H1 (cell line): ENCODE data around the gene GLUL. TPM values are rescaled to one million over a fixed set of nuclear protein-coding genes. Genes with fewer than 3 reads are reported as not detected.

ENCODE experiments used
- CTCF ChIA-PET: fragments of 300-600 bp; sonication (Branson Sonifier 250); formaldehyde crosslinking; loops from one replicate; lab custom pipeline; 2021; ENCODE audit not compliant: partially characterized antibody; lab: Charles Lee
- POLR2A ChIA-PET: fragments of 300-600 bp; sonication (Branson Sonifier 250); formaldehyde crosslinking; loops from one replicate; lab custom pipeline; 2021; ENCODE audit warnings: inconsistent platforms; ENCODE audit not compliant: partially characterized antibody; lab: Charles Lee
- DNase-seq, 2 experiments: peaks; one replicate each; pipeline versions ENCODE4 v3.0.0 to v3.0.0-alpha.2; 2010 to 2022; ENCODE audit warnings: low spot score in 2 of 2, low read depth in 1 of 2, mixed read lengths in 1 of 2
- FAIRE-seq: peaks from 2 replicates; lab custom pipeline; 2011; peaks lifted over from hg19 to GRCh38; lab: Jason Lieb, UNC
- H2AFZ ChIP-seq: 2 replicates; pipeline ENCODE4 v1.8.1; 2012; ENCODE audit warnings: low read length, inconsistent platforms
- H2AK5ac ChIP-seq: 2 replicates; pipeline ENCODE4 v1.6.1; 2013; ENCODE audit warnings: low read depth, low read length
- H2BK120ac ChIP-seq: replicated peaks from 2 replicates; pipeline ENCODE3; 2013; ENCODE audit warnings: low read depth, low read length, inconsistent platforms
- H2BK12ac ChIP-seq: 2 replicates; pipeline ENCODE4 v1.6.1; 2013; ENCODE audit warnings: low read depth, low read length
- H2BK15ac ChIP-seq: 2 replicates; pipeline ENCODE4 v1.6.1; 2013; ENCODE audit warnings: low read length
- H2BK20ac ChIP-seq: 2 replicates; pipeline ENCODE4 v1.6.1; 2013; ENCODE audit warnings: low read length
- H2BK5ac ChIP-seq: 2 replicates; pipeline ENCODE4 v1.6.1; 2013; ENCODE audit warnings: low read depth, low read length
- H3K14ac ChIP-seq: 2 replicates; pipeline ENCODE4 v1.6.1; 2013; ENCODE audit warnings: inconsistent platforms; ENCODE audit not compliant: insufficient read length
- H3K18ac ChIP-seq: 2 replicates; pipeline ENCODE4 v1.6.1; 2013; ENCODE audit warnings: low read length; ENCODE audit errors: extremely low read depth
- H3K23ac ChIP-seq: 2 replicates; pipeline ENCODE4 v1.6.1; 2013; ENCODE audit warnings: inconsistent platforms; ENCODE audit not compliant: insufficient read length
- H3K23me2 ChIP-seq: 2 replicates; pipeline ENCODE4 v1.6.1; 2013; ENCODE audit warnings: low read depth, low read length
- H3K27ac ChIP-seq: 2 replicates; pipeline ENCODE4 v1.6.1; 2011; ENCODE audit warnings: low read depth, low read length, inconsistent platforms
- H3K27me3 ChIP-seq, 4 experiments: replicated peaks in 1 of 4; 1 replicate in 1 of 4; 2 replicates in 3 of 4; pipeline versions ENCODE4 v1.6.1 to v1.8.1; 2011 to 2013; ENCODE audit warnings: low read length in 3 of 4, mild to moderate bottlenecking in 3 of 4, inconsistent platforms in 2 of 4, mixed read lengths in 2 of 4, moderate library complexity in 1 of 4; ENCODE audit not compliant: control insufficient read depth in 3 of 4, insufficient read depth in 3 of 4; ENCODE audit errors: extremely low read depth in 1 of 4
- H3K36me3 ChIP-seq, 4 experiments: 2 replicates each; pipeline versions ENCODE4 v1.6.1 to v1.8.1; 2011 to 2013; ENCODE audit warnings: mild to moderate bottlenecking in 4 of 4, low read length in 3 of 4, moderate library complexity in 2 of 4, control low read depth in 1 of 4, inconsistent platforms in 1 of 4; ENCODE audit not compliant: insufficient read depth in 4 of 4, control insufficient read depth in 2 of 4
- H3K4ac ChIP-seq: replicated peaks from 2 replicates; pipeline ENCODE3; 2013; ENCODE audit warnings: low read length, low read depth, mixed read lengths, inconsistent platforms; ENCODE audit not compliant: insufficient read length
- H3K4me1 ChIP-seq, 4 experiments: replicated peaks in 1 of 4; 1 replicate in 1 of 4; 2 replicates in 3 of 4; pipeline versions ENCODE4 v1.6.1 to v1.8.1; 2011 to 2013; ENCODE audit warnings: low read length in 3 of 4, inconsistent platforms in 2 of 4, mixed read lengths in 1 of 4; ENCODE audit not compliant: insufficient read depth in 4 of 4, control insufficient read depth in 3 of 4
- H3K4me2 ChIP-seq, 2 experiments: 2 replicates each; pipeline versions ENCODE4 v1.6.1 to v1.8.1; 2011 to 2013; ENCODE audit warnings: low read depth in 2 of 2, low read length in 2 of 2, control low read depth in 1 of 2, inconsistent platforms in 1 of 2, mild to moderate bottlenecking in 1 of 2; ENCODE audit not compliant: insufficient read depth in 1 of 2
- H3K4me3 ChIP-seq, 4 experiments: fragments of 200-600, 300-600 bp in 1 of 4; sonication (generic), shearing (Covaris generic), sonication (Bioruptor Twin) in 1 of 4; 2 replicates each; pipeline versions ENCODE4 v1.5.1 to v1.8.1; 2011 to 2016; ENCODE audit warnings: low read length in 4 of 4, low read depth in 3 of 4, control low read depth in 2 of 4, inconsistent platforms in 2 of 4, mild to moderate bottlenecking in 2 of 4, mixed read lengths in 1 of 4, moderate library complexity in 1 of 4; ENCODE audit not compliant: insufficient read depth in 2 of 4; ENCODE audit errors: extremely low read depth in 1 of 4
- H3K56ac ChIP-seq: replicated peaks from 2 replicates; pipeline ENCODE3; 2013; ENCODE audit warnings: low read depth, mild to moderate bottlenecking, mixed read lengths, low read length, inconsistent platforms; ENCODE audit not compliant: insufficient read length
- H3K79me1 ChIP-seq: 2 replicates; pipeline ENCODE4 v1.6.1; 2013; ENCODE audit warnings: low read depth, low read length, control low read depth
- H3K79me2 ChIP-seq, 2 experiments: 2 replicates each; pipeline versions ENCODE4 v1.6.1 to v1.8.1; 2012 to 2013; ENCODE audit warnings: low read length in 2 of 2, mild to moderate bottlenecking in 2 of 2, inconsistent platforms in 1 of 2; ENCODE audit not compliant: insufficient read depth in 2 of 2, control insufficient read depth in 1 of 2
- H3K9ac ChIP-seq, 4 experiments: replicated peaks in 1 of 4; 1 replicate in 1 of 4; 2 replicates in 3 of 4; pipeline versions ENCODE4 v1.6.1 to v1.8.1; 2011 to 2013; ENCODE audit warnings: low read depth in 3 of 4, low read length in 3 of 4, control low read depth in 2 of 4, mild to moderate bottlenecking in 2 of 4, moderate library complexity in 2 of 4, inconsistent platforms in 1 of 4; ENCODE audit errors: extremely low read depth in 1 of 4
- H3K9me3 ChIP-seq, 2 experiments: 2 replicates each; pipeline versions ENCODE4 v1.6.1 to v1.8.1; 2012 to 2013; ENCODE audit warnings: mild to moderate bottlenecking in 2 of 2, moderate library complexity in 2 of 2, control low read depth in 1 of 2, inconsistent platforms in 1 of 2, low read depth in 1 of 2, low read length in 1 of 2, mixed read lengths in 1 of 2; ENCODE audit not compliant: insufficient read depth in 2 of 2
- H4K20me1 ChIP-seq, 2 experiments: replicated peaks in 1 of 2; 2 replicates each; pipeline versions ENCODE3 to v1.8.1; 2011 to 2013; ENCODE audit warnings: inconsistent platforms in 2 of 2, low read length in 2 of 2, mild to moderate bottlenecking in 1 of 2; ENCODE audit not compliant: insufficient read depth in 2 of 2, control insufficient read depth in 1 of 2
- H4K5ac ChIP-seq: 2 replicates; pipeline ENCODE4 v1.6.1; 2013; ENCODE audit warnings: low read length, low read depth, mixed read lengths, inconsistent platforms; ENCODE audit not compliant: insufficient read length
- H4K8ac ChIP-seq: 2 replicates; pipeline ENCODE4 v1.8.0; 2013; ENCODE audit warnings: mild to moderate bottlenecking, moderate library complexity, low read length, inconsistent platforms; ENCODE audit not compliant: insufficient read depth; ENCODE audit errors: extremely low read depth
- H4K91ac ChIP-seq: replicated peaks from 2 replicates; pipeline ENCODE3; 2013; ENCODE audit warnings: low read length, mixed read lengths, inconsistent platforms; ENCODE audit not compliant: insufficient read length
- BCL11A ChIP-seq, 2 experiments: IDR thresholded peaks; one replicate each; pipeline ENCODE4 v1.6.1; 2011; ENCODE audit warnings: low read depth in 2 of 2, low read length in 2 of 2, mild to moderate bottlenecking in 2 of 2
- EGR1 ChIP-seq: IDR thresholded peaks from 2 replicates; pipeline ENCODE4 v1.6.1; 2011; ENCODE audit warnings: low read depth, low read length, borderline replicate concordance
- EZH2 ChIP-seq: fragments of 200-600 bp; sonication (generic); IDR thresholded peaks from 2 replicates; pipeline ENCODE4 v1.7.1; 2012; ENCODE audit warnings: low read depth, mild to moderate bottlenecking, moderate library complexity, low read length, inconsistent platforms; ENCODE audit not compliant: severe bottlenecking
- HDAC6 ChIP-seq: IDR thresholded peaks from one replicate; pipeline ENCODE4 v1.7.1; 2012; ENCODE audit warnings: low read depth, mild to moderate bottlenecking, inconsistent platforms, low read length, moderate library complexity
- JUN ChIP-seq: IDR thresholded peaks from 2 replicates; pipeline ENCODE4 v1.6.1; 2011; ENCODE audit warnings: low read depth, mild to moderate bottlenecking, improper control_type of control experiment, low read length
- KDM4A ChIP-seq: IDR thresholded peaks from one replicate; pipeline ENCODE4 v1.7.1; 2012; ENCODE audit warnings: low read depth, mild to moderate bottlenecking, moderate library complexity, low read length, inconsistent platforms; ENCODE audit not compliant: severe bottlenecking
- POLR2A ChIP-seq, 2 experiments: IDR thresholded peaks; 1 replicate in 1 of 2; 2 replicates in 1 of 2; pipeline ENCODE4 v1.6.1; 2011; ENCODE audit warnings: low read depth in 2 of 2, low read length in 2 of 2, mild to moderate bottlenecking in 2 of 2; ENCODE audit errors: control extremely low read depth in 1 of 2
- RNF2 ChIP-seq: fragments of 200-900, 300-1000 bp; sonication (generic); IDR thresholded peaks from 2 replicates; pipeline ENCODE4 v1.7.1; 2016; ENCODE audit warnings: borderline replicate concordance, low read depth, mild to moderate bottlenecking, antibody characterized with exemption, low read length; ENCODE audit not compliant: poor library complexity, severe bottlenecking; ENCODE audit errors: missing control alignments
- SIN3A ChIP-seq, 2 experiments: IDR thresholded peaks in 1 of 2; conservative IDR thresholded peaks in 1 of 2; 2 replicates each; pipeline ENCODE4 v1.6.1; 2011 to 2012; ENCODE audit warnings: low read length in 2 of 2, improper control_type of control experiment in 1 of 2, low read depth in 1 of 2, mild to moderate bottlenecking in 1 of 2
- SP4 ChIP-seq: IDR thresholded peaks from 2 replicates; pipeline ENCODE4 v1.6.1; 2012; ENCODE audit warnings: low read length, inconsistent platforms
- SRF ChIP-seq: IDR thresholded peaks from 2 replicates; pipeline ENCODE4 v1.6.1; 2011; ENCODE audit warnings: mild to moderate bottlenecking, low read depth, low read length, moderate library complexity
- TAF1 ChIP-seq: IDR thresholded peaks from 2 replicates; pipeline ENCODE4 v1.6.1; 2011; ENCODE audit warnings: mild to moderate bottlenecking, low read depth, low read length
- TAF7 ChIP-seq: optimal IDR thresholded peaks from 2 replicates; pipeline ENCODE3; 2011; ENCODE audit warnings: low read depth, mild to moderate bottlenecking, inconsistent platforms, low read length, moderate library complexity, borderline replicate concordance
- TCF12 ChIP-seq: IDR thresholded peaks from 2 replicates; pipeline ENCODE4 v1.6.1; 2011; ENCODE audit warnings: low read depth, mild to moderate bottlenecking, low read length
- WGBS, 2 experiments: shearing (Covaris generic) in 1 of 2; methylation state at CpG; one replicate each; pipeline versions ENCODE4 v1.1.6 to v1.1.7; 2013 to 2015; ENCODE audit warnings: low lambda C conversion rate in 2 of 2, mixed read lengths in 2 of 2, inconsistent platforms in 1 of 2, low coverage in 1 of 2, missing lambda C conversion rate in 1 of 2; ENCODE audit not compliant: insufficient replicate concordance in 2 of 2, insufficient coverage in 1 of 2, insufficient read length in 1 of 2; ENCODE audit errors: extremely low coverage in 1 of 2, missing lambda C conversion rate in 1 of 2; 5-methylcytosine and 5-hydroxymethylcytosine counted together
- polyA plus RNA-seq, 7 experiments: library from polyadenylated mRNA; depleted of rRNA in 3 of 7; stranded (reverse) in 5 of 7; unstranded in 2 of 7; fragments of >200 nt in 5 of 7; fragments of 200-250 nt in 2 of 7; gene quantifications; 1 replicate in 5 of 7; 2 replicates in 1 of 7; 4 replicates in 1 of 7; pipeline versions ENCODE4 v1.2.1 to v1.2.3, GENCODE V29; 2011 to 2013; ENCODE audit warnings: missing spikeins in 2 of 7, mixed read lengths in 2 of 7
- total RNA-seq: library from RNA; stranded (reverse); fragmentation: NEBNext Ultra II Directional; extraction: Animal tissue kit (Norgen Biotek cat#: 25700); gene quantifications from 2 replicates; pipeline ENCODE4 v1.2.1, GENCODE V29; 2021

The GLUL gene
- total and polyA plus RNA-seq, 2 of the 8 experiments (the other 6 are each of a cell fraction or from before 2014, with no cell fraction given), result 261 to 453 TPM

DNA sequence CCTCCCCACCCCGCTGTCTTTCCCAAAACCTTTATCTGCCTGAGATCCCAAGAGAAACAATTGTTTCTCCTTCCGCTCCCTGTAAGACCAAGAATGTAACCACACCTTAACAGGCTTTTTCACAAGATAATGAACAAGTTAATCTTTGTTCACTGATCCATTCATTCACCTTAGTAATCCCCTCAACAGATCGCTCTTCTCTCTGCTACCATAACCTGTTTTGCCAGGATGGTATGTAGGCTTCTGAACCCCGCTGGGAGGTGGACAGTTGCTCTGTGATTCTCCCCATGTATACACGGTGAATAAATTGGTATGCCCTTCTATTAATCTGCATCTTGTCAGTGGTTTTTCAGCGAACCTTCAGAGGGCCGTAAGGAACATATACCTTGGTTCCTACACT is 39.7 kb upstream of the GLUL start:
- CTCF ChIA-PET, result interaction anchor here (1.2 to 1.5 kb wide), 2 partner anchors 31 to 352 kb away, joined by 3 read pairs; partner anchors contain the start of gene TEDDM1
- Histone ChIP-seq H3K4me3 (no peak overlapping the region), H3K36me3 (no peaks in the 10 kb centered on the region), H2AK5ac (no peak overlapping the region), H2BK12ac (no peak overlapping the region), H3K9me3 (no peaks in the 10 kb centered on the region), H3K4me2 (no peak overlapping the region), H2BK5ac (no peak overlapping the region), H4K8ac (no peak overlapping the region), H2BK15ac (no peak overlapping the region), H3K27ac (no peak overlapping the region), H2AFZ (no peak overlapping the region), H3K79me2 (no peaks in the 10 kb centered on the region), H3K56ac (no peak overlapping the region), H3K23me2 (no peaks in the 10 kb centered on the region), H2BK120ac (no peak overlapping the region), H3K18ac (no peak overlapping the region), H4K91ac (no peak overlapping the region), H3K9ac (no peak overlapping the region), H3K4ac (no peak overlapping the region), H3K27me3 (no peaks in the 10 kb centered on the region), H3K79me1 (no peaks in the 10 kb centered on the region), H4K5ac (no peak overlapping the region), H3K4me1 (no peaks in the 10 kb centered on the region), H2BK20ac (no peak overlapping the region), H4K20me1 (no peaks in the 10 kb centered on the region), H3K14ac (no peak overlapping the region), H3K23ac (no peak overlapping the region)
- WGBS, 2 experiments, result 92% methylated on average over 7 of the region's 7 CpGs; no CpG with 5 or more reads in 1 of the 2 experiments
- DNase-seq (no peak), FAIRE-seq (no peak)
- POLR2A ChIA-PET, result no interaction called here
- TF ChIP-seq HDAC6 (no peak), RNF2 (no peak), SRF (no peak), TCF12 (no peak), EZH2 (no peak), SP4 (no peak), EGR1 (no peak), JUN (no peak), TAF1 (no peak), POLR2A (IDR thresholded peaks at IDR 0.05; ENCODE audit: control extremely low read depth in 1 of 2, low read depth in 2 of 2, low read length in 2 of 2) (no peak), KDM4A (no peak), BCL11A (IDR thresholded peaks at IDR 0.05; ENCODE audit: low read depth in 2 of 2, low read length in 2 of 2) (no peak), SIN3A (conservative IDR thresholded peaks at IDR 0.05 in 1 of 2, IDR thresholded peaks at IDR 0.05 in 1 of 2; ENCODE audit: low read depth in 1 of 2, low read length in 2 of 2) (no peak), TAF7 (no peak)
